HG02678 (cell line): Measurements from ENCODE around the gene BHLHE41.

Experiments used
- ATAC-seq: cut with Tn5 transposase; IDR thresholded peaks from one replicate; pipeline ENCODE4 v1.9.1; 2021; ENCODE audit warnings: mild to moderate bottlenecking, moderate library complexity; ENCODE audit not compliant: unreplicated experiment

BHLHE41 gene

GRCh38 chr12:26090836-26091510 is 33.9 kb downstream of the BHLHE41 start:
- ATAC-seq: no peak

- peak; percentile 100 for ATAC-seq
Measured at GRCh38 chr12:26088998-26089397, 35.8 kb downstream of the BHLHE41 start.

- no peak for ATAC-seq
Measured at GRCh38 chr12:26086936-26087335, 37.9 kb downstream of the BHLHE41 start.

- ATAC-seq: no peak
Measured at GRCh38 chr12:26080911-26081310, 43.9 kb downstream of the BHLHE41 start.

- no peak for ATAC-seq
Measured at GRCh38 chr12:26077915-26078702, 46.7 kb downstream of the BHLHE41 start.
